Activated CD4-positive, alpha-beta T cell treated with anti-CD3 and anti-CD28 coated beads for 24 hours (primary cell): ENCODE measurements around the gene LYRM7.
"Not testable (repeated sequence)": the region's sequence is repeated elsewhere in the genome, so short reads cannot be mapped to it uniquely, and the experiment has no call there.

ENCODE experiments used
- DNase-seq, 2 donors: peaks; one replicate each; pipeline ENCODE4 v3.0.0-alpha.2; 2020; ENCODE audit warnings: low read depth in 2 of 2

The LYRM7 gene

DNA sequence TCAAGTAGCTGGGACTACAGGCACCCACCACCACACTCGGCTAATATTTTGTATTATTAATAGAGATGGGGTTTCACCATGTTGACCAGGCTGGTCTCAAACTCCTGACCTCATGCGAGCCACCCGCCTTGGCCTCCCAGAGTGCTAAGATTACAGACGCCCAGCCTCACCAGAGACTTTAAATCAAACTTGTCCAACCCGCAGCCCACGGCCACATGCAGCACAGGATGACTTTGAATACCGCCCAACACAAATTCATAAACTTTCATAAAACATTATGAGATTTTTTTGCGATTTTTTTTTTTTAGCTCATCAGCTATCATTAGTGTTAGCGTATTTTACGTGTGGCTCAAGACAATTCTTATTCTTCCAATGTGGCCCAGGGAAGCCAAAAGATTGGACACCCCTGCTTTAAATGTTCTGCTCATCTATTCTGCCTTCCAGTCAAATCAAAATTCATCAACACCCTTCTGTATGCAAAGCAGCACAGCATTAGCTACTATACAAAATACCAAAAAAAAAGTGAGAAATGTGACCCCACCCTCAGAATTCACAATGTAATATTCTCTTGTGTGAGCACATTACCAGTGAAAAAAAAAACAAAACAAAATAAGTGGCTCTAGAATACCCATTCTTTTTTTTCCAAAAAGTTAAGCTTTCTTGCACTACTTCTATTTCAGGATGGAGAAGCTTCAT is 50.4 kb downstream of the LYRM7 start:
- no peak for DNase-seq

GRCh38 chr5:131221888-131222287 is 51.1 kb downstream of the LYRM7 start:
- no peak for DNase-seq

DNA sequence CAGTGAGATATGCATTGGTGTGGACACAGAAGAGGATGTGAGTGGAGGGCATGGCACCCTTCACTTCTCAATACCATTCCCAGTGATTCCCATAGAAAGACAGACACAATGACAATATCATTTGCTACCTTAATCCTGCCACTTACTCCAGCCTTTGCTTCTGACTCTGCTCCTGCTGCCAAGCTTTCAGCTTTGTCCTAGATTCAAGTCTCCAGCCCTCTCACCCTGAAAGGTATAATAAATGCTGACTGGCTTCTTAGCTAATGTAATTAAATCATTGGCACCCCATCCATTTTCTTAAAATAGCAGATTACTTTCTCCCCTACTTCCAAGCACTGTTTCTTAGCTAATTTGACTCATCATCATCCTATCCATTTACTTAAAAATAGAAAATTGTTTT is 52.0 kb downstream of the LYRM7 start:
- DNase-seq, result no peak

DNA sequence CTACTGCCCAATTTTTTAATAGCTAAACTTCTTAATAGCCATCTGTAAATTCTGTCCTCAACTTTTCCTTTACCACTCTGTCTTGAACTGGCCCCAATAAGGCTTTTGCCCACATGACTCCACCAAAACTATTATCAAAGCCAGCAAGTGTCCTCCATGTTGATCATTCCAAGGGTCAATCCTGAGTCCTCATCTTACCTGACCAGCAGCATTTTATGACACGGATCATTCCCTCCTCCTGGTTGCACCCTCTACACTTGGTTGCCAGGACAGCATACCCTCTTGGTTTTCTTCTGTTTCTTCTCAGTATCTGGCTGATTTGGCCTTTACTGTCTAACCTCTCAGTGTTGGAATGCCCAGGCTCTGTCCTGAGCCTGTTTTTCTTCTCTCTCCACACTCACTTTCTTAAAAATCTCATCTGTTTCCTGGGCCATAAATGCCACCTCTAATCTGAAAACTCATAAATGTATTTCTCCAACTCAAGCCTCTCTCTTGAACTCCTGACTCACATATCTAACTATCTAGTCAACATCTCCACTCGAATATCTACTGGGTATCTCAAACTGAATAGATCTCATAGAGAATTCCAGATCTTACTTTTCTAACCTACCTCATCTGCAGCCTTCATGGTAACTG is 53.1 kb downstream of the LYRM7 start:
- no peak for DNase-seq

- no peak for DNase-seq
Observed at GRCh38 chr5:131224387-131225201, 53.9 kb downstream of the LYRM7 start.

DNA sequence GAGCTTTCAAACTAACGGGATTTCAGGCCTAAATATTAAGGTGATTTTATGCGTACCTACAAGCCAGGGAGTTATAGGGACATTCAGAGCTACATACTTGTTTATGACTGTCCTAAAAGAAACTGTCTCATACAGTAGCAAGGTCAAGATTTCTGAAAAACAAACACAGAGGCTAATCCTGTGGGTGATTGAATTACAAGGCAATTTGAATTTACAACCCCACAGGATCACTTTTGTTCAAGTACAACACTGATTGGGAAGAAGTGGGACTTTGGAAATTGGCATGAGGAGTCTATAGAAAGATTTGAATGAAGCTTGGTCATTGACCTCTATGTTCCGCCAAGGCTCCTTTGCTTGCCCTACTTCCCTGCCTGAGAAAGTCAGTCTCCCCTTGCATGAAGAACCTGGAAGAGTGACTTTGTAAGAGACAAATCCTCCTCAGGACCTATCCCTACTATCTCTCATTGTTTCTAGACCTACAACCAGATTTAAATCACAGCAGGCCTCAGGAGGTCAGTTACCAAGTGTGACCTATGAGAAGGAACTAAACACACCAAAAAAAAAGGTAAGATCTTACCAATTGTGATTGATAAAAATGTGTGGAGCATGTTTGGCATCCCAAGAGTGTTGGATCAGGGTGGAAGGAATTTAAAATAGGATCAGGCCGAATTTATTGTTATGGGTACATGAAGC is 54.7 kb downstream of the LYRM7 start:
- no peak for DNase-seq

DNA sequence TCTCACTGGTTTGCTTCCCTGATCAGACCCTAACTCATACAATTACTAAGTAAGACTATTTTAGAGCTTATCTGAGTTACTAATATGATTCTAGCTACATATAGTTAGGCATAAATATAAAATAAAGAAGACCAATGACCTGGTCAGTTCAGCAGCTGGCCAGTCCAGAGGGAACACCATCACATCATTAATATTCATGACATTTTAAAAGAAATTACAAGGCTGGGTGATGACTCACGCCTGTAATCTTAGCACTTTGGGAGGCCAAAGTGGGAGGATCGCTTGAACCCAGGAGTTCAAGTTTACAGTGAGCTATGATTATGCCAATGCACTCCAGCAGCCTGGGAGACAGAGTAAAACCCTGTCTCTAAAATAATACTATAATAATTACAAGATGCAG is 56.2 kb downstream of the LYRM7 start:
- no peak for DNase-seq

- no peak for DNase-seq
Observed at GRCh38 chr5:131228646-131229045, 57.9 kb downstream of the LYRM7 start.

- DNase-seq, result no peak
Observed at GRCh38 chr5:131229623-131230022, 58.9 kb downstream of the LYRM7 start.

DNA sequence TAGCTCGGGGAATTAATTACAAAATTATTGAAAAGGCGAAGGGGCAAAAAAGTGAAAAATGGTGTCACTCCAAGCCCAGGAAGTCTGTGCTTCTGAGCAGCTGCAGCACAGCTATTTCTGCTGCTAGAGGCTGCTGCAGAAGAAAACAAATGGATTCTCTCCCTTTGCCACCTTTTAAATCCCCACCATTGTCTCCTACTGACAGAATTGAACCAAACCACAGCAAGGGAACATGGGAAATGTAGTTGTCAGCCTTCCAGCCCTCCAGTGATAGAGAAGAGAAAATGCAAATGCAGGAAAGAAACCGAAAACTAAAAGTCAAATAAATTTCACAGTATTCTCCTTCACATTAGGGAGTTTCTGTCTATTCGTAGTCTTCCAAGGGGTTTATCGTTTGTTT is 59.7 kb downstream of the LYRM7 start:
- no peak for DNase-seq

- DNase-seq, result no peak
Observed at GRCh38 chr5:131239686-131240085, 68.9 kb downstream of the LYRM7 start.

- DNase-seq, result no peak
Observed at GRCh38 chr5:131242728-131243255, 72.0 kb downstream of the LYRM7 start.

- no peak for DNase-seq
Observed at GRCh38 chr5:131245312-131245711, 74.6 kb downstream of the LYRM7 start.

- no peak for DNase-seq
Observed at GRCh38 chr5:131245948-131246347, 75.2 kb downstream of the LYRM7 start.

GRCh38 chr5:131246504-131246903 is 75.8 kb downstream of the LYRM7 start:
- no peak for DNase-seq

DNA sequence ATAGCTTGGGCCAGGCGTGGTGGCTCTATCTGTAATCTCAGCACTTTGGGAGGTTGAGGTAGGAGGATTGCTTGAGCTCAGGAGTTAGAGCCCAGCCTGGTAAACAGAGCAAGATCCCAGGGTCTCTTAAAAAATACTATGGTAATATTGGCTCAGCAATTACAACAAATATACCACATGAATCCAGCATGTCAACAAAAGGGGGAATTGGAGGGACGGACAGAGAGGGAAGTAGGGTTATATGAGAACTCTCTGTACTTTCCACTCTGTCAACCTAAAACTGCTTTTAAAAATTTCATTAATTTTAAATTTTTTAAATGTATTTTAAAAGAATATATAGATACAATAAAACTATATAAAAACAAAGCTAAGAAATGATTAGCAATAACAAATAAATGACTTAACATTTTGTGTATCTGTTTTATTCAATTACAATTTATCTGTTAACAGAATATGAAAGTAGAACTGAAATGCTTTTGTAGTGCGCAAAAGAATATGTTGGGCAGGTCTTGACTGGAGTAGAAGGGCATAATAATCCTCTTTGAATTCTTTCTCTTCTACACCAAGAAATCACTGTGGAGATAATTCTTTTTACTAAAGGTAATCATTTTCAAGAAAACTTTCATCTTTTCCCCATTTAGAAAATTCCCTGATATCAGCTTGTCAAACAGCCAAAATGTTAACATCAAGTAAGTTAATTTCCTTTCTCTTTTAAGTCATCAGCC is 80.2 kb downstream of the LYRM7 start:
- DNase-seq, result no peak

DNA sequence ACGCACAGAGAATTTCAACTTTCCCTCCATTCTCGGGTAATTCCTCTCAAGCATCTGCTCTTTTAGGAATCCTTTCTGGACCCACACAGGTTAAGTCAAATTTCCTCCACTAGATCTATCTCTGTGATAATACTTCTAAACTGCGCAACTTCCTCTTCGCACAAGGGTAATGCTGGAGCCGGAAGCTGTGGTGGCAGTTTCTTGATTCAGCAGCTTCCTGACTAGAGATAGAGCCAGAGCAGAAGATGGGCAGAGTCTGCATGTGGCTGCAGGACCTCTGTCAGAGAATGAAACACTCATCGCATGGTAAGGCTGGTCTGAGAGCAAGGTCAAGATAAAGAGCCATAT is 82.1 kb downstream of the LYRM7 start:
- peak; percentile 52 to 55 for DNase-seq

DNA sequence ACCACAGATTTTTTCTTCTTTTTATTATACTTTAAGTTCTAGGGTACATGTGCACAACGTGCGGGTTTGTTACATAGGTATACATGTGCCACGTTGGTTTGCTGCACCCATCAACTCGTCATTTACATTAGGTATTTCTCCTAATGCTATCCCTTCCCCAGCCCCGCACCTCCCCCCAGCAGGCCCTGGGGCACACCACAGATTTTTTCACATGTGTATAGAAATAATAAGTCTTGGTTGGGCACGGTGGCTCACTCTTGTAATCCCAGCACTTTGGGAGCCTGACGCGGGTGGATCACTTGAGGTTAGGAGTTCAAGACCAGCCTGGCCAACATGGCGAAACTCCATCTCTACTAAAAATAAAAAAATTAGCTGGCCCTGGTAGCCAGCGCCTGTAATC is 83.3 kb downstream of the LYRM7 start:
- not testable (repeated sequence) for DNase-seq

GRCh38 chr5:131254741-131255140 is 84.0 kb downstream of the LYRM7 start:
- no peak for DNase-seq
